ENCODE results near the gene ESRRG.

Gene ESRRG

DNA sequence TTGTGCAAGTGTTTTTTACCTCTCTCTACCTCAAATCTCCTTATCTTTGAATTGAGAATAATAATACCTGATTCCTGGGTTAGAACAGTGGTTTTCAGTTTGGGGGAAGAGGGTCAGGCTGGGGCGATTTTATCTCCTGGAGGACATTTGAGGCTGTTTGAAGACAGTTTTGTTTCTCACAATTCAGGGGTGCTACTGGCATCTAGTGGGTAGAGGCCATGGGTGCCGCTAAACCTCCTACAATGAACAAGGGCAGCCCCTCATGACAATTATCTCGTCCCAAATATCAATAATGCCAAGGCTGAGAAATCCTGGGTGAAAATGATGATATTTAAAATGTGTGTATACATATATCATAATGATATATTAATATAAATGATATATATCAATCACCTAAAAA, 160.8 kb downstream of the ESRRG start:
- TF ChIP-seq, protein P1, sequence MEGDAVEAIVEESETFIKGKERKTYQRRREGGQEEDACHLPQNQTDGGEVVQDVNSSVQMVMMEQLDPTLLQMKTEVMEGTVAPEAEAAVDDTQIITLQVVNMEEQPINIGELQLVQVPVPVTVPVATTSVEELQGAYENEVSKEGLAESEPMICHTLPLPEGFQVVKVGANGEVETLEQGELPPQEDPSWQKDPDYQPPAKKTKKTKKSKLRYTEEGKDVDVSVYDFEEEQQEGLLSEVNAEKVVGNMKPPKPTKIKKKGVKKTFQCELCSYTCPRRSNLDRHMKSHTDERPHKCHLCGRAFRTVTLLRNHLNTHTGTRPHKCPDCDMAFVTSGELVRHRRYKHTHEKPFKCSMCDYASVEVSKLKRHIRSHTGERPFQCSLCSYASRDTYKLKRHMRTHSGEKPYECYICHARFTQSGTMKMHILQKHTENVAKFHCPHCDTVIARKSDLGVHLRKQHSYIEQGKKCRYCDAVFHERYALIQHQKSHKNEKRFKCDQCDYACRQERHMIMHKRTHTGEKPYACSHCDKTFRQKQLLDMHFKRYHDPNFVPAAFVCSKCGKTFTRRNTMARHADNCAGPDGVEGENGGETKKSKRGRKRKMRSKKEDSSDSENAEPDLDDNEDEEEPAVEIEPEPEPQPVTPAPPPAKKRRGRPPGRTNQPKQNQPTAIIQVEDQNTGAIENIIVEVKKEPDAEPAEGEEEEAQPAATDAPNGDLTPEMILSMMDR (conservative IDR thresholded peaks at IDR 0.05): no peak
- no peak overlapping the region for H3K27ac ChIP-seq

- H3K27ac ChIP-seq: no peak overlapping the region
- TF ChIP-seq, protein P1 (conservative IDR thresholded peaks at IDR 0.05): no peak
Observed at GRCh38 chr1:216560527-216560926, 162.7 kb downstream of the ESRRG start.

DNA sequence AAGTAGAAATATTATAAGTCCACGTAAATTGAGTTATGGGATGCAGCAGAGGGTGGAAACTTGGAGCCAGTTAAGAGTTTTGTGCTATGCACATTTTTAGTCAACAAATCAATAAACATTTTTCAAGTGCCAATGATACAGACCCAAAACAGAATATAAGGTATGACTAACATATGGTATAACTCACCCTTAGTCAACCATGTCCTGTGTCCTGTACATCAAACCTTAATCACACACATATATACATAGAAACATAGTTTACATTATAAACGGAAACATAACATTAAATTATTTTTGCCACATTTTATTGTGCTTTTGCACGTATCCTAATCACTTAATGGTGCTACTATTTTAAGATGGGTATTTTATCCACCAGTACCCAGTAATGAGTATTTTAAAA, 163.9 kb downstream of the ESRRG start:
- H3K27ac ChIP-seq: no peak overlapping the region
- TF ChIP-seq, protein P1 (conservative IDR thresholded peaks at IDR 0.05): no peak

- TF ChIP-seq, protein P1 (conservative IDR thresholded peaks at IDR 0.05): no peak
- H3K27ac ChIP-seq: no peak overlapping the region
Observed at GRCh38 chr1:216555653-216556052, 167.6 kb downstream of the ESRRG start.

DNA sequence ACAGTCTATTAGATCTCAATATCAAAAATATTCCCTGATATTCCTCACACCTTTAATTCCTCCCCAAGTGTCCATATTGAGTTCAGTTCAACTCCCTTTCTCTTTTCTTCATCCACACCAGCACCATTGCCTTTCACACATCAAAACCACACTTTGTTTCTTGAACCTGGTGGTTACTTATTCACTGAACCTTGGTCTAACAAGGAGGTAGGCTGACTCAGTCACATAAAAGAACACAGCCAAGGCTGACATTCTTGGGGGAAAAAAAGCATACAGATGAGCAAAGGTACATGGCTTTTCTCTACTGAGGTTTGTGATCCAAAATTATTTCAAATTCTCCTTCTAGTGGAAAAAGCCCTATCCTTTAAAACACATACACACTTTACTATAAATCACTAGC, 168.3 kb downstream of the ESRRG start:
- no peak overlapping the region for H3K27ac ChIP-seq
- TF ChIP-seq, protein P1 (conservative IDR thresholded peaks at IDR 0.05): no peak

DNA sequence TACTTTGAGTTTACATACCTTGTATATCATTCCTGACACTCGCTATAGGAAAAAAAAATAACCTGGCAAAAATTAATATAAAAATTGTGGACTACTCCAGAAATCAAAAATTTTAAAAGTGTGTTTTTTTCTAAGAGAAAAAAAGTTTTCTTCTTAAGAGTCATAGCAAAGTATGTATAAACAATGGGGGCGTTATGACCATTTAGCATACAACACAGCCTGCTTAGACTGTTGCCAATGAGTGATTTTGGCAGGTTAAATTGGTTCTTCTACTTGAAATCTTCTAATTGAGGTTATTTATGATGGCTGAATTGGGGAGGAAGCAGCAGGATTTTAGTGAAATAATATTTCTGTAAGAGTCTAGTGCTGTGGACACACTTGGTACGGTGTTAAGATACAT, 169.5 kb downstream of the ESRRG start:
- no peak overlapping the region for H3K27ac ChIP-seq
- TF ChIP-seq, protein P1 (conservative IDR thresholded peaks at IDR 0.05): no peak

DNA sequence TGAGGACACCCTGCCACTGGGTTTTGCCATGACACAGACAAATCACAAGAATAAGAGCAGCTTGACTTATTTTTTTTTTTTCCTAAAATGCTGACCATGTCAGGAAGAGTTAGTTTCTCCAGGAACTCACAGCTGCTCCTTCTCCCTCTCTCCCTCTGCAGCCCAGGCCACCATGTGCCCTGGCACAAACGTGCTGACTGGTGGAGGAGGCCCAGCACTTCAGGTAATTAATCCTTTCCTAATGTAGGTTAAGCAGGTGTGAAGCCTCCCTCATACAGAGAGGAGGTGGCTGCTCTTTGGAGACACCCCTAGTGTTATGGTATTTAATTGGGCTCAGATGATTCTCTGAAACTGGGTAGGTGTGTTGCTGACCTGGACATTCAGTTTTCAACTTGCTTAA, 170.2 kb downstream of the ESRRG start:
- TF ChIP-seq, protein P1 (conservative IDR thresholded peaks at IDR 0.05): no peak
- H3K27ac ChIP-seq: no peak overlapping the region

DNA sequence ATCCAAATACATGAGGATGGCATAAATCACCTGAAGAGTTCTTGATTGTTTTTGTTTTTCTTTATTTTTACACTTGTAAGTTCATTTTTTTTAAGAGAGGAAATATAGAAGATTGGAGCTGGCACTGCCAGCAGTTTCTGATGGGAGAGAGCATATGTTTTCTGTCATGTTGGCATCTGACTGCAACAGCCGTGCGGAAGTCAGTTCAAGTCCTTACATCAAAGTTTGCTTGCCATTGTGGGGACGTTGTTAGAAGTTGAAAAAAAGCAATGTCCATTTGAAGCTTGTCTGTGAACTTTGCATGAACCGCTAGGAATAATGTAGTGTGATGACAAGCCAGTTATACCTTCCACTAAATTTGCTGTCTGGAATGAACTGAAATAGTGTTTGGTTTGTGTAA, 173.4 kb downstream of the ESRRG start:
- no peak overlapping the region for H3K27ac ChIP-seq
- TF ChIP-seq, protein P1 (conservative IDR thresholded peaks at IDR 0.05): no peak
